Esophagus squamous epithelium (tissue), 4 donors: ENCODE data around the gene LIMS2.

ENCODE experiments used
- CTCF ChIP-seq, 6 experiments: fragments of 450-650 bp in 4 of 6; fragments of 200-600 bp in 2 of 6; sonication (generic) in 2 of 6; IDR thresholded peaks; one replicate each; pipeline ENCODE4 v1.5.1; 2016 to 2019; ENCODE audit warnings: antibody characterized with exemption in 6 of 6, mild to moderate bottlenecking in 4 of 6, moderate library complexity in 4 of 6
- POLR2A ChIP-seq, 4 donors: fragments of 450-650 bp; IDR thresholded peaks; one replicate each; pipeline ENCODE4 v1.6.1; 2017; ENCODE audit warnings: antibody characterized with exemption in 4 of 4, mild to moderate bottlenecking in 4 of 4, moderate library complexity in 3 of 4

GRCh38 chr2:127612111-127612822 lies 63.1 kb downstream of the LIMS2 start:
- TF ChIP-seq CTCF (IDR thresholded peaks at IDR 0.05) (no peak), POLR2A (IDR thresholded peaks at IDR 0.05) (no peak)
